Activated effector memory CD4-positive, alpha-beta T cell treated with anti-CD3 and anti-CD28 coated beads, Interleukin-2, amount 50 U/mL, for 16 hours (primary cell): ENCODE measurements around the gene GIT2.
"Not testable (repeated sequence)": the region's sequence is repeated elsewhere in the genome, so short reads cannot be mapped to it uniquely, and the experiment has no call there.

Experiments
- DNase-seq: peaks from one replicate; pipeline ENCODE4 v3.0.0-alpha.2; 2020

GIT2 gene

DNA sequence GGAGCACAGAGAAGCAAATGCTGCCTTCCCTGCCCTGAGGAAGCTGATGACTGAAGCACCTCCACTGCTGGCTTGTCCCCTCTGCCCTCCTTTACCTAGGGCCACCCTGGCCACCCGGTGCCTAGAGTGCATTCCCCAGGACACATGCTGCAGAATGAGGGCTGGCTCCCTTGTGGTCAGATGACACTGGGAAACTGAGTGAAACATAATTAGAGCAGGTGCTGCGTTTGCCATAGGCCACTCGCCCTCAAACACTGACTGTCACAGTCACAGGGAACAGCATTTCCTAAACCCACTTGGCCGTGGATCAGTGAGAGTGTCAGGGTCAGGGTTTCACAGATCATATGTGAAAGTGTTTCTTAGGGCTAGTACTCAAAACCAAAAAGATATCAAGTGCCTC is 80.1 kb downstream of the GIT2 start:
- DNase-seq = no peak

DNA sequence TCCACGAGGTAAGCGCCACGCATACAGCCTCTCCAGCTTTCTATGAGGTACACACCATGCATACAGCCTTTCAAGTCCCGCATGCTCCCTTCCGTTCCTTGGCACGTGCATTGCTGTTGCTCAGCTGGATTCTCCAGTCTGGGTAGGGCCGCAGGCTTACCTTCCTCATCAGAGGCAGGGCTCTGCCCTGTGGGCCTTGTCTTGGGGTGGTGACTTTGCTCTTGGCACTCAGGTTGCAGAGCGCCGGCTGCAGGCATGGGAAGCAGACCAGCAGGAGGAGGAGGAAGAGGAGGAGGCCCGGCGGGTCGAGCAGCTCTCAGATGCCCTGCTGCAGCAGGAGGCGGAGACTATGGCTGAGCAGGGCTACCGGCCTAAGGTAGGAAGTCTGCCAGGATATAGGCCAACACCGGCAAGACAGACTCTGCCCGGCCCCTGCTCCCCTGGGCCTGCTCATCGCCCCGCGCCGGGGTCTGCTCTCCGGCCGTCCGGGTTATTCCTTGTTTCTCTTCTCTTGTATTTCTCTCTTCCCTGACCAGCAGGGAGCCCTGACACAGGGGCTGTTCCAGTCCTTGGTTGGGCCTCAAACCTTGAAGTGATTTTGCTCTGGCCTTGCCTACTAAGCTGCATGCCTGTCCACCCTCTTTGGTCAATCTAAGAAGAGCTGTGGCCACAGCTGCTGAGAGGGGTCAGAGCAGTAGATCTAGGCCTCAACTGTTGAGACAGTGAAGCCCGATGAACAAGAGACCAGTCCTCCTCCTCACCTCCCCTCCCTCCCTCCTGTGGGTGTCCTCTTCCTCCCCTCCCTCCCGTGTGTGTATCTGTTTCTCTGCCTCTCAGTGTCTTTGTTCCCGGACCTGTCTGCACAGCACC is 80.8 kb downstream of the GIT2 start:
- no peak for DNase-seq

DNA sequence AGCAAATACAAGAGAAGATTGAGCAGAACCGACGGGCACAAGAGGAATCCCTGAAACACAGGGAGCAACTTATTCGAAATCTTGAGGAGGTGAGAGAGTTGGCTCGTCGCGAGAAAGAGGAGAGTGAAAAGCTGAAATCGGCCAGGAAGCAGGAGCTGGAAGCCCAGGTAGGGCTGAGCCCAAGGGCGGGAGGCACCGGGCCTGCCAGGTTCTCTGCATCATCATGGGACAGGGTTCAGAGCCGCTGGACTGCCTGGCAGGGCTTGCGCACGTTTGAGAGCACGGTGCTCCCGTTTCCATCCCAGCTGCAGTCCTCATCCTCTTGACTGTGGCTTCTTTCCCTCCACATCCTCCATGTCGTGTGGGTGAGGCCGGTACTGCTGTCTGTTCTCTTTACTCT is 81.7 kb downstream of the GIT2 start:
- DNase-seq = no peak

DNA sequence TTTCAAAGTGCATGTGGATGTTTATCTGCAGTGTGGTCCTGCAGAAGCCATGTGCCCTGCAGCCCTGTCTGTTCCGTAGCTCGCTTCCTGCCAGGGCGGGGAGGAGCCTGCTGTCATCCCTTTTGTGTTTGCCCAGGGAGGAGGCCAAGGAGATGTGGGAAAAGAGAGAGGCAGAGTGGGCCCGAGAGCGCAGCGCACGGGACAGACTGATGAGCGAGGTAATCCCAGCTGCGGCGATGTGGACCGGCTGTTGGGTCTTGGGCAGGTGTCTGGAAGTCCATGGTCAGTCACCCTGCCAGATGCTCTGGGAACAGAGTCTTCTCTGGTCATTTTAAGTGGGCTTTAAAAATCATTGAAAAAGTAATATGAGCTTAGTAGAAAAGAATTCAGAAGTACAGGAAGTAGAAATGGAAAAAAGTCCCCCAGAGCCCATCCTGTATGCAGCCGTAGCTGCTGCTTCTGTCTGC is 83.3 kb downstream of the GIT2 start:
- no peak for DNase-seq

DNA sequence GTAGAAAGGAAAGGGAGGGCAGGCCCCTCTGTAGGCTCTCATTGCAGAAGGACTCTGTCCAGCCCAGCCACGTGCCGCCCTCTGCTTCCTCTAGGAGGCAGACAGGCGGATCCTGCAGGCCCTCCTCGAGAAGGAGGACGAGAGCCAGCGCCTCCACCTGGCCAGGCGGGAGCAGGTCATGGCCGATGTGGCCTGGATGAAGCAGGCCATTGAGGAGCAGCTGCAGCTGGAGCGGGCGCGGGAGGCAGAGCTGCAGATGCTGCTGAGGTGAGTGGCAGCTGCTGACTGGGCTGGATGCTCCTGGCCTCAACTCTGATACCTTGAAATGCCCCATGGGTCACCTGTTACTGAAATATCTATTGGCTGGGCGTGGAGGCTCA is 85.2 kb downstream of the GIT2 start:
- no peak for DNase-seq

DNA sequence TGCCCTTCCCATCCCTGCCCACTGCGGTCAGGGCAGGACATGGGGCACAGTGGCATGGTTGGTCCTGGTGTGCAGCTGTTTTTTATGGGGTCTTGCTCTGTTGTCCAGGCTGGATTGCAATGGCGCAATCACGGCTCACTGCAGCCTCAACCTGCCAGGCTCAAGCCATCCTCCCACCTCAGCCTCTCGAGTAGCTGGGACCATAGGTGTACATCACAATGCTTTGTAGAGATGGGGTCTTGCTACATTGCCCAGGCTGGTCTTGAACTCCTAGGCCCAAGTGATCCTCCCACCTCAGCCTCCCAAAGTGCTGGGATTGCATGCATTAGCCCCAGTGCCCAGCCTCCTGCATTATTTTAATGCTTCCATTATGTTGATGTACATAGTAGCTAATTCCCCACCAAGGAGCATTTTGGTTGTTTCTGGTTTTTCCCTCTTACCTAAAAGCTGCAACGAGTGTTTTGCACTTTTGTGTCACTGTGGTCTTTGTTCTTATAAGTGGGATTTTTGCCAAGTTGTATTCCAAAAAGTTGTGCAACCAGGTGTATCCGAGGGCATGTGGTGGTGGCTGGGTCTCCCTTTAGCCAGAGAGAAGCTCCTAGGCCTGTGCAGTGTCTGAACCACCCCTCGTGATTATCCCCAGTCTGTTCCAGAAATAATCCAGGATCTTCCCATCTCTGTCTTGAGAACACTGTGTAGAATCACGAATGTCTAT is 85.8 kb downstream of the GIT2 start:
- DNase-seq = no peak

DNA sequence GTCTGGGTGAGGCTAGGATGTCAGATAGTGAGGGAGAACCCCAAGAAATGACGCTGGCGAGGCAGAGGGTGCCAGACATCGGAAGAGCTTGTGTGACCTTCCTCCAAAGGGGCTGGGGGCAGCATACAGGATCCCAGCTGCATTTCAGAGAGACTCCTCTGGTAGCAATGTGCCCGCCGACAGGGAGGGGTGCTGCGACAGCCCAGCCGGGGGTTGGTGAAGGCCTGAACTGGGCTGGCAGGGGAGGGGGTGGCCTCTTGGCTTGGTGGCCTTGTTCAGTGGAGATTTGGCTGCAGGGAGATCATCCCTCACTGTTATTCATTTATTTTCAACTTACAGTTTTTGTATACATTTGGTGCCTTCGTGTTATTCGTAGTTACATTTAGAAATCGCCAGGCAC is 90.9 kb downstream of the GIT2 start:
- no peak for DNase-seq

DNA sequence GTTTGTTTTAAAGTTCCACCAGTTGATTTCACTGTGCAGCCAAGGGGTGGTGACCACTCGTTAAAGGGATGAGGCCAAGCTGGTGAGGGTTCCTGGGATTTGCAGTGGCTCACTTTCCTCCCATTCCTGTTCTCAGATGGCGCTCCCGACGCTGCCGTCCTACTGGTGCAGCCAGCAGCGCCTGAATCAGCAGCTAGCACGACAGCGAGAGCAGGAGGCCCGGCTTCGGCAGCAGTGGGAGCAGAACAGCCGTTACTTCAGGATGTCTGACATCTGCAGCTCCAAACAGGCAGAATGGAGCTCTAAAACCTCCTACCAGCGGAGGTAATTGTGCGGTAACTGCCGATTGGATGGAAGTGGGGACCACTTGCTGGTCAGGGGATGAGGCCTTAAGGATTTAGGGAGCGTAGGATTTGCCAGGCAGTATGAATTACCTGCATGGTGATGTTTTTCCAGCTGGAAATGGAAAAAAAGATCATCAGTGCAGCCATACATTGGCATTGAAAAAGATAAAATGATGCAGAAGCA is 93.2 kb downstream of the GIT2 start:
- DNase-seq = no peak

DNA sequence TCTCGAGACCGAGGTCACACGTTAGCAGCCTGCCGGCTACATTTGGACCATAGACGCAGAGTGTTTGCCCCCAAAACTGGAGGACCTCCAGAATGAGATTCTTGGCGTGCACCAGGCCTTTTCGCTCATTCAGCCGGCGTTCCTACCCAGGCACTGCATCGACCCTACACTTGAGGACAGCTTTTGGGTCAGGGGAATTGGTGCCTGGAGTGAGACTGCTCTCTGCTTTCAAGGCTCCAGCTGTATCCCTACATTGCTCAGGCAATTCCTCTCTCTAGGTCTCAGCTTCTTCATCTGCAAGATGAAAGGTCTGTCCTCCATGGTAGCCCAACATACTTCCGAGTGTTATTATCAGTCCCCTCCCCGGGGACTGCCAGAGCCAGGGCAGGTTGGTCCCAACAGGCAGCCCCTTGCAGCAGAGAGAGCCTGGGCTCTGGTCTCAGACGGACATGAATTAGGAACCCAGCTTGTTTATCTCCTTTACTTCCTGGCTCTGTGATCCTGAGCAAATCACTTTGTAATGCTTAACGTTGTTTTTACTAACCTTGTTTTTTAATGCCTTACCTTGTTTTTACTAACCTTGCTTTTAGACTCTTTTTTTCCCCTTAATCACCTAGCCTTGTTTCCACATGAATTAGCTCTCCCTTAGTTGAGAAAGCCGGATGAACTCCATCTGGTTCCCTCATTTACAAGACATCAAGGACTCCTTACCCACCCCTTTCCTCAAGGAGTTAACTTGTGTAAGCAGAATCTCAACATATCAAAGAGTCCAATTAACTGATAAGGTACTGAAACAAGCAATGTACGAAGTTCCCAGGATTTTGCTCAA is 95.2 kb downstream of the GIT2 start:
- DNase-seq = no peak

DNA sequence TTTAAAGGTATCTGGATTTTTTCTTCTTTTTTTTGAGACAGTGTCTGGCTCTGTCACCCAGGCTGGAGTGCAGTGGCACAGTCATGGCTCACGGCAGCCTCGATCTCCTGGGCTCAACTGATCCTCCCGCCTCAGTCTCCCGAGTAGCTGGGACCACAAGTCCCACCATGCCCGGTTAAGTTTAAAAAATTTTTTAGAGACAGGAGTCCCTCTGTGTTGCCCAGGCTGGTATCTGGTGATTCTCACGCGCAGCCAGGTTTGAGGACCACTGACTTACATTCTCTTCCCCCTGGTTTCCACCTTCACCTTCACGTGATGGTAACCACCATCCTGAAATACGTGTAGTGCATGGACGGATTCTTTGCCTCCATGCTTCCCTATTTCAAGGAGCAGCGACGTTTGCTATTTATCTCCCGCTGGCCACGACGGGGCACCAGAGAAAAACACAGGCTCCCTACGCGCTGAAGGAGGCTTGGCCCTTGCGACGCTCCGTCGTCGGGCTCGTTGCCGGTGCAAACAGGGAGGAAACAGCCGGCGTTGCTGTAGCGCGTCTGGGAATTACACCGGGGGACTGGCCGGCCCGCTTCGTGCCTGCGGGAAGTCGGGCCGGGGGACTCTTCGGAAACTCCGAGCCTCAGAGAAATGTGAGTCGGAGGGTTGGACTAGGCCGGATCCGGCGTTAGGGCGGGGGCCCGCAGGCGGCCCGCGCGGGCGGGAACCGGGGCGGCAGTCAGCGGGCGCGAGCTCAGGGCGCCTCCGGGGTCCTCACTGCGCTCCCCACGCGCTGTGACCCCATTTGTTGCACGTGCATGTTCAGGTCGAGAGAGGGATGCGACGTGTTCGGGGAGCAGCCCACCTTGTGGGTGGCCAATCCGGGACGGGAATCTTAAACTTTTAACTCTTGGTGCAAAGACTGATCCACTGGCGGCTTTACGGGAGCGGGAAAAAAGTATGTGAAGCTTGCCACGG is 96.1 kb downstream of the GIT2 start, which contains the start of gene TCHP:
Gene TCHP, plus strand, starts transcription at position 492 of the 969 bp plus-strand sequence. CDS start 2,753 bp downstream, outside the sequence.
- DNase-seq = peak; percentile 89

DNA sequence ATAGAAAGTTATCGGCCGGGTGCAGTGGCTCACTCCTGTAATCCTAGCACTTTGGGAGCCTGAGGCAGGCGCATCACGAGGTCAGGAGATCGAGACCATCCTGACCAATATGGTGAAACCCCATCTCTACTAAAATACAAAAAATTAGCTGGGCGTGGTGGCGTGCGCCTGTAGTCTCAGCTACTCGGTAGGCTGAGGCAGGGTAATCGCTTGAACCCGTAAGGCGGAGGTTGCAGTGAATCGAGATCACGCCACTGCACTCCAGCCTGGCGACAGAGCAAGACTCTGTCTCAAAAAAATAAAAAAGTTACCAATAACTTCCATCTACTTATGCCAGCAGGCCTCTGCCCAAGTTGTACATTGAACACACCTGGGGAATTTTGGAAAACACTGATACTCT is 96.8 kb downstream of the GIT2 start:
- DNase-seq = not testable (repeated sequence)

DNA sequence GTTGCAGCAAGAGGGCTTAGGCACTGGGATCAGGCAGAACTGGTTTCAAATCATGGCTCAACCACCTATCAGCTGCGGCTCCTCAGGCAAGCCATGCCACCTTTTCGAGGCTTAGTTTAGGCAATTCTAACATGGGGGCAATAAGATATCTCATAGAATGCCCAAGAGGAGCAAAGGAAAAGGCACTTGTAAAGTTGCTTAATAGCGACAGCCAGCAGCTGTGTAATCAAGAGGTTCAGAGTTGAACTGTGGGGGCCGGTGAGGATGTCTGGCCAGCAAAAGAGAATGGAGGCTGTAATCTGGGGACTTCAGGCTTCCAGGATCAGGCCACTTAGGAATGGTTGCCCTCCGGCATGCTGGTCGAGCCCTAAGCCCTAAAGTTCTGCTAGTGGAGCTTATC is 99.1 kb downstream of the GIT2 start:
- DNase-seq = no peak

DNA sequence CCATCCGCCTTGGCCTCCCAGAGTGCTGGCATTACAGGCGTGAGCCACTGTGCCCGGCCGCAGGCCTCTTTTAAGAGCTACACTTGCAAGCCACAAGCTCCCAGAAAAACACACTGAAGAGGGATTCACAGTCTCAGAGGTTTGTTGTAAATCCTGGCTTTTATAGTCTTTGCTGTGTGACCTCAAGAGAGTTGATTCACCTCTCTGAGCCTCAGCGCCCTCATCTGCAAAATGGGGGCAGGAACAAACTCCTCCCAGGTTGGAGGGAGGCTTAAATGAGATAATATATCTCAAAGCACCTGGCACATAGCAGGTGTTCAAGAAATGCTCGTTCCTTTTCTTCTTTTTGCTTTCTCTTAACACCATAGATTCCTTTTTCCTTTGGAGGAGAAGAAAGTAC is 100.0 kb downstream of the GIT2 start:
- DNase-seq = no peak

DNA sequence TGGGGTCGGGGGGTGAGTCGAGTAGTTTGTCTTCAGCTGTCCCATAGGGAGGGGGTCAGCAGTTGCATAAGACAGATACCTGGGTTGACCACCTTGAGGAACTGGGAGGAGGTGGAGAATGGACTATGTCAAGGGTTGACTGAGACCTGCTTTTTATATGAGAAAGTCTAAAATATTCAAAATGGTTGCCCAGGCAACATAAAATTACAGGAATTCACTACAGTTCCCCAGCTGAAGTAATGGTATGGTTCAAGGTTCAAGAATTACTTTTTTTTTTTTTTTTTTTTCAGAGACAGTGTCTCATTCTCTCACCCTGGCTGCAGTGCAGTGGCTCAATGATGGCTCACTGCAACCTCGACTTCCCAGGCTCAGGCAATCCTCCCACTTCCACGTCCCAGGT is 101.2 kb downstream of the GIT2 start:
- DNase-seq = no peak

DNA sequence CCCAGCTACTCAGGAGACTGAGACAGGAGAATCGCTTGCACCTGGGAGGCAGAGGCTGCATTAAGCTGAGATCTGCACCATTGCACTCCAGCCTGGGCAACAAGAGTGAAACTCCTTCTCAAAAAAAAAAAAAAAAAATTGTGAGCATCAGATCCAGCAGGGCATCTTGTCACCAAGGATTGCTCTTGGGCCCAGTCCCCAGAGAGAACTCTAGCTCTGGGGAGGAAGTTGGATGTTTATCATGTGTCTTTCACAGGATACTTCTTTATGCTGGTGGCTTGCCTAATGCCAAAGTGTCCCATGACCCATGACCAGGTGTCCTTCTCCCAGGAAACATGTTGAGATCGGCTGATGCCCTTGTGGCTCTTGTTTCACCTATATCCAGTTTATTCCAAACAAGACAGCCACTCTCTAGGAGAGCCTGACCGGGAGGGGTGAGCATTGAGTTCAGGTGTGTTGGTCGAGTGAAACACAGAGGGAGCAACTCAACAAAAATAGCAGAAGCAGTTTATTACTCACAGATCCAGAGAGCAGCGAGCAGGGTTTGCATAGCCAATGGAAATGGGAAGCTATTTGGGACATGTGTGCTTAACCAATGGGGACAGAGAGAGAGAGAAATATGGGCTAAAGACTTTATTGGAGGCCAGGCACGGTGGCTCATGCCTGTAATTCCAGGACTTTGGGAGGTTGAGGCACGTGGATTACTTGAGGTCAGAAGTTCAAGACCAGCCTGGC is 102.7 kb downstream of the GIT2 start:
- DNase-seq = no peak

DNA sequence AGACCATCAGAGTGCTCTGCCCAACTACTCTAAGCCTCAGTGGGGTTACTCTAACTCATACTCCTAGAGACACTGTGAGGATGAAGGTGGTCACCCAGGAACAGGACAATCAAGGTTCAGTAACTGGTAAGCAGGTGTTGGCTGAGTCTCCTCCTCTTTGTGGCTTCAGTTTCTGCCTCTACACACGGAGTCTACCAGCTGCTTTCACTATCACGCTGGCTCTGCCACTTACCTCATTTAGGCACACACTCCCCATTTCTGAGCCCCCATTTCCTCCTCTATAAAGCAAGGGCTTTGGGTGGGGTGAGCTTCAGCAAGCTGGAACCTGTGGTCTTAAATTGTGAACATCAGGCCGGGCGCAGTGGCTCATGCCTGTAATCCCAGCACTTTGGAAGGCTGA is 103.4 kb downstream of the GIT2 start:
- no peak for DNase-seq

DNA sequence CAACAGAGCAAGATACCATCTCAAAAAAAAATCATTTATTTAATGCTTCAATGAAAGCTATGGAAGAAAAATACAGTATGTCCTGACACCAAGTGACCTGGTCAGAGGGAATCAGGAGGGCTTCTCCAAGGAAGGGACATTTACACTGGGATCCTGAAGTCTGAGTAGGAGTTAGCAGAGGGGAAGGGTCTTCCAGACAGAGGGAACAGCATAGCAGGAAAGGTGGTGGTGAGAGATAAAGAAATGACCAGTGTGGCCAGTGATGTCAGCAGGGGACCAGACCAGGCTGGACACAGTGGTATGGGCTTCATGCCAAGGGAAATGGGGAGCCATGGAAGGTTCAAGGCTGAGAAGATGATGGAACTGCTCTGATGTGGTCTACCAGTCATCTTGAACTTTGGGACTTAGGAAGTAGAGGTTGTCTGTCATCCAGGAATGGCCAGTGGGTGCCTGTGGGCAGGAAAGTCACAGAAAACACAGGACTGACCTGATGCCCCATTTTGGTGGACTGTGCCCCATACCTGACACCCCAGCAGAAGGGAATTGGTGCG is 103.9 kb downstream of the GIT2 start:
- DNase-seq = no peak

DNA sequence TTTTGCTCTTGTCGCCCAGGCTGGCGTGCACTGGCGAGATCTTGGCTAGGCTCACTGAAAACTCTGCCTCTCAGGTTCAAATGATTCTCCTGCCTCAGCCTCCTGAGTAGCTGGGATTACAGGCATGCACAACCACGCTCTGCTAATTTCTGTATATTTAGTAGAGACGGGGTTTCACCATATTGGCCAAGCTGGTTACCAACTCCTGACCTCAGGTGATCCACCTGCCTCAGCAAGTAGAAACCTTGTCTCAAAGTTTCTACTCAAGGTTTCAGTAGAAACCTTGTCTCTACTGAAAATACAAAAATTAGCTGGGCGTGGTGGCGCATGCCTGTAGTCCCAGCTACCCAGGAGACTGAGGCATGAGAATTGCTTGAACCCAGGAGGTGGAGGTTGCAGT is 104.4 kb downstream of the GIT2 start:
- not testable (repeated sequence) for DNase-seq

DNA sequence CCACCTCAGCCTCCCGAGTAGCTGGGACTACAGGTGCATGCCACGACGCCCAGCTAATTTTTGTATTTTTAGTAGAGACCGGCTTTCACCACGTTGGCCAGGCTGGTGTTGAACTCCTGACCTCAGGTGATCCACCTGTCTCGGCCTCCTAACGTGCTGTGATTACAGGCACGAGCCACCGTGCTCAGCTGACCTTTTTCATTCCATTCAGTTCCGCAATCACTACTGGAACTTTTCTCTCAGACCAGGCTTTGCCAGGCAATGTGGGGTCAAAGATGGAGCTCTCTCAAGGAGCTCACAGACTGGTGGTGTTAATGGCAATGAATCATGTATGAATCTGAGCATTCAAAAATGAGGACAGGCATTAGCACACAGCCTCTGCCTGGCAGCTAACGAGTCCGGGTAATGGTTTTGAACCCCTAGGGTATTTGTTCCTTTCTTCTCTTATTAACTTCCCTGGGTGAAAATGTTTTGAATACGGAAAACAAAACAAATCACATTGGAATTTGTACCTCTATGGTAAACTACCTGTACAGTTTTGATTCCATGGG is 105.5 kb downstream of the GIT2 start:
- no peak for DNase-seq
